ENCODE measurements around the gene HAND1. TPM values are rescaled to one million over a fixed set of nuclear protein-coding genes. Genes with fewer than 3 reads are reported as not detected.

HAND1 gene
- total RNA-seq, 1 experiment from 2014 or later, result not detected

- H3K27me3 Mint-ChIP-seq (ENCODE audit: insufficient read depth, unreplicated experiment), result peaks cover 82% of the 10 kb centered on the region
- CTCF ChIA-PET, result interaction anchor here (0.6 to 1.8 kb wide), 4 partner anchors 9 to 400 kb away, joined by 3 to 8 read pairs (median 4); no protein-coding TSS in a partner anchor
- H3K4me3 Mint-ChIP-seq (ENCODE audit: unreplicated experiment), result no peak overlapping the region
- H3K9me3 Mint-ChIP-seq (ENCODE audit: unreplicated experiment), result no peaks in the 10 kb centered on the region
- POLR2A ChIA-PET, result no interaction called here
- intact Hi-C loops (cut with micrococcal nuclease), result no loop called here
- BruUV-seq (replicated peaks), result no TSS peak
- no peaks in the 10 kb centered on the region for H3K36me3 Mint-ChIP-seq (ENCODE audit: insufficient read depth, unreplicated experiment)
- no peak for DNase-seq (ENCODE audit: unreplicated experiment)
- no peak for TF ChIP-seq CTCF (IDR thresholded peaks at IDR 0.05; ENCODE audit: unreplicated experiment)
- H3K4me1 Mint-ChIP-seq (ENCODE audit: insufficient read depth, unreplicated experiment), result peaks cover 17% of the 10 kb centered on the region
- no peak overlapping the region for H3K27ac Mint-ChIP-seq (ENCODE audit: low read depth, unreplicated experiment)
Measured at GRCh38 chr5:154474396-154475334, 3.4 kb downstream of the HAND1 start.

- no peaks in the 10 kb centered on the region for H3K36me3 Mint-ChIP-seq (ENCODE audit: insufficient read depth, unreplicated experiment)
- peaks cover 74% of the 10 kb centered on the region for H3K27me3 Mint-ChIP-seq (ENCODE audit: insufficient read depth, unreplicated experiment)
- H3K27ac Mint-ChIP-seq (ENCODE audit: low read depth, unreplicated experiment), result no peak overlapping the region
- intact Hi-C loops (cut with micrococcal nuclease), result no loop called here
- TF ChIP-seq CTCF (IDR thresholded peaks at IDR 0.05; ENCODE audit: unreplicated experiment), result no peak
- ChIA-PET POLR2A (no interaction called here), CTCF (interaction anchor here (0.6 to 13.0 kb wide), 4 partner anchors 10 to 529 kb away, joined by 3 to 351 read pairs (median 6); no protein-coding TSS in a partner anchor)
- H3K4me1 Mint-ChIP-seq (ENCODE audit: insufficient read depth, unreplicated experiment), result peaks cover 14% of the 10 kb centered on the region
- no peaks in the 10 kb centered on the region for H3K9me3 Mint-ChIP-seq (ENCODE audit: unreplicated experiment)
- no TSS peak for BruUV-seq (replicated peaks)
- no peak for DNase-seq (ENCODE audit: unreplicated experiment)
- no peak overlapping the region for H3K4me3 Mint-ChIP-seq (ENCODE audit: unreplicated experiment)
Measured at GRCh38 chr5:154473581-154474283, 4.3 kb downstream of the HAND1 start.

- H3K4me1 Mint-ChIP-seq (ENCODE audit: insufficient read depth, unreplicated experiment), result peaks cover 14% of the 10 kb centered on the region
- H3K9me3 Mint-ChIP-seq (ENCODE audit: unreplicated experiment), result no peaks in the 10 kb centered on the region
- ChIA-PET POLR2A (no interaction called here), CTCF (interaction anchor here (0.6 to 13.0 kb wide), 4 partner anchors 48 to 529 kb away, joined by 3 to 351 read pairs (median 6); no protein-coding TSS in a partner anchor)
- H3K27ac Mint-ChIP-seq (ENCODE audit: low read depth, unreplicated experiment), result no peak overlapping the region
- no TSS peak for BruUV-seq (replicated peaks)
- no peak for TF ChIP-seq CTCF (IDR thresholded peaks at IDR 0.05; ENCODE audit: unreplicated experiment)
- no peak overlapping the region for H3K4me3 Mint-ChIP-seq (ENCODE audit: unreplicated experiment)
- intact Hi-C loops (cut with micrococcal nuclease), result no loop called here
- H3K36me3 Mint-ChIP-seq (ENCODE audit: insufficient read depth, unreplicated experiment), result no peaks in the 10 kb centered on the region
- peaks cover 74% of the 10 kb centered on the region for H3K27me3 Mint-ChIP-seq (ENCODE audit: insufficient read depth, unreplicated experiment)
- DNase-seq (ENCODE audit: unreplicated experiment), result no peak
Measured at GRCh38 chr5:154472871-154473580, 5.0 kb downstream of the HAND1 start.

Data from MCF 10A (cell line).